HG02938 (cell line): ENCODE data around the gene DBH.

Experiments
- ATAC-seq: cut with Tn5 transposase; IDR thresholded peaks from one replicate; pipeline ENCODE4 v1.9.1; 2021; ENCODE audit warnings: mild to moderate bottlenecking, moderate library complexity; ENCODE audit not compliant: unreplicated experiment

Gene DBH

GRCh38 chr9:133635533-133636531 is at the start of gene DBH:
Gene DBH, plus strand, starts transcription at chr9:133636363. Its CDS starts 9 bp downstream, at chr9:133636372.
- no peak for ATAC-seq

GRCh38 chr9:133587051-133587450 is 49.1 kb upstream of the DBH start:
- ATAC-seq, result no peak

- ATAC-seq, result no peak
Measured at GRCh38 chr9:133587466-133587865, 48.7 kb upstream of the DBH start.

GRCh38 chr9:133589454-133590227 is 46.5 kb upstream of the DBH start:
- no peak for ATAC-seq

- ATAC-seq, result no peak
Measured at GRCh38 chr9:133590231-133590855, 45.8 kb upstream of the DBH start.

- ATAC-seq, result no peak
Measured at GRCh38 chr9:133591116-133591910, 44.9 kb upstream of the DBH start.

- ATAC-seq, result no peak
Measured at GRCh38 chr9:133591985-133592384, 44.2 kb upstream of the DBH start.

GRCh38 chr9:133592731-133593409 is 43.3 kb upstream of the DBH start:
- no peak for ATAC-seq

- no peak for ATAC-seq
Measured at GRCh38 chr9:133593587-133594253, 42.4 kb upstream of the DBH start.

- ATAC-seq, result no peak
Measured at GRCh38 chr9:133594310-133594709, 41.9 kb upstream of the DBH start.

GRCh38 chr9:133595910-133596309 is 40.3 kb upstream of the DBH start:
- no peak for ATAC-seq

GRCh38 chr9:133597316-133597957 is 38.7 kb upstream of the DBH start:
- no peak for ATAC-seq

GRCh38 chr9:133598978-133599377 is 37.2 kb upstream of the DBH start:
- no peak for ATAC-seq

GRCh38 chr9:133599470-133600173 is 36.5 kb upstream of the DBH start:
- ATAC-seq, result no peak

GRCh38 chr9:133600739-133601138 is 35.4 kb upstream of the DBH start:
- ATAC-seq, result no peak

GRCh38 chr9:133601746-133602145 is 34.4 kb upstream of the DBH start:
- ATAC-seq, result no peak

GRCh38 chr9:133602277-133602676 is 33.9 kb upstream of the DBH start:
- no peak for ATAC-seq
